Cardiac septum (tissue), 1 donor: ENCODE data around the gene PREX1. TPM values are rescaled to one million over a fixed set of nuclear protein-coding genes. Genes with fewer than 3 reads are reported as not detected.
"Not testable (repeated sequence)": the region's sequence is repeated elsewhere in the genome, so short reads cannot be mapped to it uniquely, and the experiment has no call there.

ENCODE experiments used
- DNase-seq: peaks from one replicate; pipeline ENCODE4 v3.0.0-alpha.2; 2020; ENCODE audit warnings: low spot score
- intact Hi-C: fragments of 100-400 bp; cut with DNase I; formaldehyde crosslinking; loops from one replicate; pipeline ENCODE4 v1.14.0; 2022
- total RNA-seq: library from RNA; stranded (reverse); fragmentation: NEBNext Ultra II Directional; extraction: Animal tissue kit (Norgen Biotek cat#: 25700); gene quantifications from one replicate; pipeline ENCODE4 v1.2.1, GENCODE V29; 2021
- donor health status: DM: no; HTN: no; CAD: no.

PREX1 gene
- total RNA-seq, 1 donor from 2014 or later = 13.9 TPM

- no peak for DNase-seq
- intact Hi-C loops = no loop called here
Measured at GRCh38 chr20:48847498-48848205, 19.9 kb upstream of the PREX1 start.

- intact Hi-C loops = no loop called here
- no peak for DNase-seq
Measured at GRCh38 chr20:48846516-48847492, 19.0 kb upstream of the PREX1 start.

- intact Hi-C loops = no loop called here
- no peak for DNase-seq
Measured at GRCh38 chr20:48845721-48846306, 18.0 kb upstream of the PREX1 start.

GRCh38 chr20:48844996-48845395 is 17.2 kb upstream of the PREX1 start:
- intact Hi-C loops = no loop called here

GRCh38 chr20:48843896-48844295 is 16.1 kb upstream of the PREX1 start:
- DNase-seq, intact Hi-C loops: not testable (repeated sequence)

More at GRCh38 chr20:48844996-48845395, 17.2 kb upstream of the PREX1 start:
- no peak for DNase-seq

GRCh38 chr20:48843057-48843806 is 15.4 kb upstream of the PREX1 start:
- no peak for DNase-seq
- intact Hi-C loops = no loop called here

GRCh38 chr20:48841875-48842529 is 14.2 kb upstream of the PREX1 start:
- DNase-seq = no peak
- intact Hi-C loops = no loop called here

- intact Hi-C loops = no loop called here
- no peak for DNase-seq
Measured at GRCh38 chr20:48841196-48841874, 13.5 kb upstream of the PREX1 start.

GRCh38 chr20:48839154-48839917 is 11.5 kb upstream of the PREX1 start:
- intact Hi-C loops = no loop called here

GRCh38 chr20:48837014-48837413 is 9.2 kb upstream of the PREX1 start:
- intact Hi-C loops = no loop called here

More at GRCh38 chr20:48839154-48839917, 11.5 kb upstream of the PREX1 start:
- no peak for DNase-seq

GRCh38 chr20:48835390-48835789 is 7.6 kb upstream of the PREX1 start:
- intact Hi-C loops = no loop called here

More at GRCh38 chr20:48837014-48837413, 9.2 kb upstream of the PREX1 start:
- DNase-seq = no peak

GRCh38 chr20:48834278-48834677 is 6.5 kb upstream of the PREX1 start:
- intact Hi-C loops = loop anchor here (5.0 kb wide), 1 partner anchor 152 kb away; no protein-coding TSS in a partner anchor
- DNase-seq = no peak

More at GRCh38 chr20:48835390-48835789, 7.6 kb upstream of the PREX1 start:
- DNase-seq = no peak

- DNase-seq = no peak
- intact Hi-C loops = loop anchor here (5.0 kb wide), 1 partner anchor 150 kb away; no protein-coding TSS in a partner anchor
Measured at GRCh38 chr20:48832405-48832730, 4.6 kb upstream of the PREX1 start.

- intact Hi-C loops = loop anchor here (5.0 kb wide), 1 partner anchor 150 kb away; no protein-coding TSS in a partner anchor
- no peak for DNase-seq
Measured at GRCh38 chr20:48831718-48832404, 4.1 kb upstream of the PREX1 start.

GRCh38 chr20:48830826-48831318 is 3.1 kb upstream of the PREX1 start:
- intact Hi-C loops = loop anchor here (5.0 kb wide), 1 partner anchor 149 kb away; no protein-coding TSS in a partner anchor
- DNase-seq = no peak

- DNase-seq = no peak
- intact Hi-C loops = loop anchor here (5.0 kb wide), 3 partner anchors 68 to 148 kb away; no protein-coding TSS in a partner anchor
Measured at GRCh38 chr20:48829940-48830339, 2.1 kb upstream of the PREX1 start.
